ENCODE data around the gene MRPL43.

The MRPL43 gene

DNA sequence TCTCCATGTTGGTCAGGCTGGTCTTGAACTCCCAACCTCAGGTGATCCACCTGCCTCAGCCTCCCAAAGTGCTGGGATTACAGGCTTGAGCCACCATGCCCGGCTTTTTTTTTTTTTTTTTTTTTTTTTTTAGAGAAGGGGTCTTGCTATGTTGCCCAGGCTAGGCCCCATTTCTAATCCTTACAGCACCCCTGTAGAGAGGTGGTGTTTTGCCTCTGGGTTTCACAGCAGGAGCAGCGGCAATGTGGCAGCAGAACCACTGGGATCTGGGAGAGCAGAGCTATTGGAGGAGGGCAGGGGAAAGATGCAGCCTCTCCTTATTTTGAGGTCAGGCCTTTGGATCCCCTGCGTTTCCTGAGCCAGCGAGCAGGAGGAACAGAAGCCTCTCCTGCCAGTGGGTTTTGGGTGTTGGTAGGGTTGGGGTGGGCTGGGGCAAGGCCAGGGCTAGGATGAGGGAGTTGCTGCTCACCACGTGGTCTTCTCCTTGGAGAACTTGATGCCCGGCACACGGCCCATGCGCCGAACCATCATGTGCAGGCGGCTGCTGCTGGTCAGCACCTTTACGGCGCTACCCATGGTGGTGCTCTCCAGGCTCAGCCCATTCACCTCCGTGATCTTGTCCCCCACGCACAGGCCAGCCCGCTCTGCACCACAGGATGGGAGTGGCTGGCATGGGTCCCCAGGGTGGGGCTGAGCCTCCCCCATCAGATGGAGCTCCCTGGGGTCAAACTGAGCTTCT is 35.8 kb upstream of the MRPL43 start:
- no peak overlapping the region for H3K4me2 ChIP-seq (ENCODE audit: insufficient read depth, low read length)
- H2AFZ ChIP-seq (ENCODE audit: low read depth, low read length): no peak overlapping the region
- no peak for DNase-seq
- no peak overlapping the region for H3K4me3 ChIP-seq (ENCODE audit: low read depth in 1 of 2, low read length in 2 of 2)
- no peak overlapping the region for H3K9ac ChIP-seq (ENCODE audit: low read depth, low read length)
- H3K27me3 ChIP-seq (ENCODE audit: insufficient read depth, low read length, poor library complexity): peaks cover 6% of the 10 kb centered on the region
- no peak for TF ChIP-seq EZH2 (IDR thresholded peaks at IDR 0.05; ENCODE audit: borderline replicate concordance, low read depth, low read length, severe bottlenecking)
- TF ChIP-seq, protein P1, sequence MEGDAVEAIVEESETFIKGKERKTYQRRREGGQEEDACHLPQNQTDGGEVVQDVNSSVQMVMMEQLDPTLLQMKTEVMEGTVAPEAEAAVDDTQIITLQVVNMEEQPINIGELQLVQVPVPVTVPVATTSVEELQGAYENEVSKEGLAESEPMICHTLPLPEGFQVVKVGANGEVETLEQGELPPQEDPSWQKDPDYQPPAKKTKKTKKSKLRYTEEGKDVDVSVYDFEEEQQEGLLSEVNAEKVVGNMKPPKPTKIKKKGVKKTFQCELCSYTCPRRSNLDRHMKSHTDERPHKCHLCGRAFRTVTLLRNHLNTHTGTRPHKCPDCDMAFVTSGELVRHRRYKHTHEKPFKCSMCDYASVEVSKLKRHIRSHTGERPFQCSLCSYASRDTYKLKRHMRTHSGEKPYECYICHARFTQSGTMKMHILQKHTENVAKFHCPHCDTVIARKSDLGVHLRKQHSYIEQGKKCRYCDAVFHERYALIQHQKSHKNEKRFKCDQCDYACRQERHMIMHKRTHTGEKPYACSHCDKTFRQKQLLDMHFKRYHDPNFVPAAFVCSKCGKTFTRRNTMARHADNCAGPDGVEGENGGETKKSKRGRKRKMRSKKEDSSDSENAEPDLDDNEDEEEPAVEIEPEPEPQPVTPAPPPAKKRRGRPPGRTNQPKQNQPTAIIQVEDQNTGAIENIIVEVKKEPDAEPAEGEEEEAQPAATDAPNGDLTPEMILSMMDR (IDR thresholded peaks at IDR 0.05; ENCODE audit: borderline replicate concordance, extremely low read depth, low read length, poor library complexity, severe bottlenecking): no peak
- H4K20me1 ChIP-seq (ENCODE audit: insufficient read depth, low read length): no peaks in the 10 kb centered on the region
- H3K79me2 ChIP-seq (ENCODE audit: insufficient read depth, low read length): no peaks in the 10 kb centered on the region
- no peak for ATAC-seq (ENCODE audit: insufficient read depth, low read depth)
- H3K9me3 ChIP-seq (ENCODE audit: insufficient read depth, low read length, severe bottlenecking): no peaks in the 10 kb centered on the region
- no peaks in the 10 kb centered on the region for H3K36me3 ChIP-seq (ENCODE audit: insufficient read depth, low read length)
- no peaks in the 10 kb centered on the region for H3K4me1 ChIP-seq (ENCODE audit: insufficient read depth, low read length)
- H3K27ac ChIP-seq (ENCODE audit: low read length): no peak overlapping the region

DNA sequence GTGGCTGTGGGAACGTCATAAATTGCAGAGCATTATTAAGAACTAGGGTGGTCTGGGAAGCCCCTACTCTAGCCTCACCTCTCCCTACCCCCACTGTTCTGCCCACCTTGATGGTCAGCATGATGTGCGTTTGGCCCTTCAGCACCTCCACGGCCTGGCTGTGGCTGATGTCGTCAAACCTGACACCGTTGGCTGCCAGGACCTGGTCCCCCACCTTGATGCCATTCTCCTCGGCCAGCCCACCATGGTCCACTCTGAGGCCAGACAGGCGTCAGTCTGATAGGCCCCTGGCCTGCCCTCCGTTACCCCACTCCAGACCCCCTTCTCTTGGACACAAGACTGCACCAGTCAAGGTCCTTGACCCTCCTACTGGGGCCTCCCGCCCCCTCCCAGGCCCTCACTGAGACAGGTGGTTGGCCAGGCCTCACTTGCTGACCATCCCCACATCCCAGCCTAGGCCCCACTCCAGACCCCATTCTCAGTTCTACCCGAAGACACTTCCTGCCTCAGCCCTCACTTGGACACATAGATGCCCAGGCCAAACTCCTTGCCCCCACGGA is 34.5 kb upstream of the MRPL43 start:
- Histone ChIP-seq H3K4me1 (ENCODE audit: insufficient read depth, low read length) (no peaks in the 10 kb centered on the region), H3K9me3 (ENCODE audit: insufficient read depth, low read length, severe bottlenecking) (no peaks in the 10 kb centered on the region), H3K27ac (ENCODE audit: low read length) (no peak overlapping the region), H3K27me3 (ENCODE audit: insufficient read depth, low read length, poor library complexity) (peaks cover 4% of the 10 kb centered on the region), H2AFZ (ENCODE audit: low read depth, low read length) (no peak overlapping the region), H3K9ac (ENCODE audit: low read depth, low read length) (no peak overlapping the region), H4K20me1 (ENCODE audit: insufficient read depth, low read length) (no peaks in the 10 kb centered on the region), H3K79me2 (ENCODE audit: insufficient read depth, low read length) (no peaks in the 10 kb centered on the region), H3K36me3 (ENCODE audit: insufficient read depth, low read length) (no peaks in the 10 kb centered on the region), H3K4me3 (ENCODE audit: low read depth in 1 of 2, low read length in 2 of 2) (no peak overlapping the region), H3K4me2 (ENCODE audit: insufficient read depth, low read length) (no peak overlapping the region)
- no peak for ATAC-seq (ENCODE audit: insufficient read depth, low read depth)
- no peak for DNase-seq
- TF ChIP-seq, protein P1 (IDR thresholded peaks at IDR 0.05; ENCODE audit: borderline replicate concordance, extremely low read depth, low read length, poor library complexity, severe bottlenecking): no peak
- TF ChIP-seq EZH2 (IDR thresholded peaks at IDR 0.05; ENCODE audit: borderline replicate concordance, low read depth, low read length, severe bottlenecking): no peak

DNA sequence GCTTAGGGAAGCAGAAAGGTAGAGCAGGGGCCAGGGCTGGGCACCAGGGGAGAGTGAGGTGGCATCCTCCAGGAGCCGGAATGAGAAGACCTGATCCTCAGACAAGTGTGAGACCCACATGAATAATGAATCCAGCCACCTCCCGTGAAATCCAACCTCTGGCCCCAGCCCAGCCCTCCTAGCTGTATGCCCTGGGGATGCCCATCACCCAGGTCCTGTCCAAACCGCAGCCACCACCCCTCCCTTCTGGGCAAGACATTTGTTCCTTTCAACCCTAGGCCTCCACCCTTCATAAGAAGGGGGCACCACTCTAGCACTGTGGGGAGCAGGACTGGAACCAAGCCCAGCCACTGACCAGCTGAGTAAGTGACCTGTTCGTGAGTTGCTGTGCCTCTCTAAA is 33.9 kb upstream of the MRPL43 start:
- Histone ChIP-seq H3K9ac (ENCODE audit: low read depth, low read length) (no peak overlapping the region), H2AFZ (ENCODE audit: low read depth, low read length) (no peak overlapping the region), H3K9me3 (ENCODE audit: insufficient read depth, low read length, severe bottlenecking) (no peaks in the 10 kb centered on the region), H3K4me1 (ENCODE audit: insufficient read depth, low read length) (no peaks in the 10 kb centered on the region), H3K27ac (ENCODE audit: low read length) (no peak overlapping the region), H3K27me3 (ENCODE audit: insufficient read depth, low read length, poor library complexity) (peaks cover 4% of the 10 kb centered on the region), H3K79me2 (ENCODE audit: insufficient read depth, low read length) (no peaks in the 10 kb centered on the region), H3K36me3 (ENCODE audit: insufficient read depth, low read length) (no peaks in the 10 kb centered on the region), H3K4me3 (ENCODE audit: low read depth in 1 of 2, low read length in 2 of 2) (no peak overlapping the region), H4K20me1 (ENCODE audit: insufficient read depth, low read length) (no peaks in the 10 kb centered on the region), H3K4me2 (ENCODE audit: insufficient read depth, low read length) (no peak overlapping the region)
- DNase-seq: no peak
- TF ChIP-seq, protein P1 (IDR thresholded peaks at IDR 0.05; ENCODE audit: borderline replicate concordance, extremely low read depth, low read length, poor library complexity, severe bottlenecking): no peak
- TF ChIP-seq EZH2 (IDR thresholded peaks at IDR 0.05; ENCODE audit: borderline replicate concordance, low read depth, low read length, severe bottlenecking): no peak
- ATAC-seq (ENCODE audit: insufficient read depth, low read depth): no peak
